ENCODE results near the gene TTC33. TPM values are rescaled to one million over a fixed set of nuclear protein-coding genes. Genes with fewer than 3 reads are reported as not detected.
"Not testable (repeated sequence)": the region's sequence is repeated elsewhere in the genome, so short reads cannot be mapped to it uniquely, and the experiment has no call there.

The TTC33 gene
- total RNA-seq, 3 donors from 2014 or later = 17.6 to 28.1 (median 18.4) TPM

- intact Hi-C loops (cut with DNase I; ENCODE audit: low total_unique reads) = no loop called here
- Histone ChIP-seq H3K27ac (no peak overlapping the region), H3K36me3 (no peaks in the 10 kb centered on the region), H3K27me3 (no peaks in the 10 kb centered on the region), H3K4me3 (no peak overlapping the region), H3K9me3 (peaks cover 0 to 6% of the 10 kb centered on the region in 2 donors), H3K4me1 (peaks cover 0 to 5% of the 10 kb centered on the region in 2 donors)
- no peak for DNase-seq (ENCODE audit: low spot score in 2 of 2)
- TF ChIP-seq CTCF (IDR thresholded peaks at IDR 0.05) (no peak), POLR2AphosphoS5 (IDR thresholded peaks at IDR 0.05) (no peak), POLR2A (IDR thresholded peaks at IDR 0.05) (no peak)
These were observed 35.3 kb upstream of the TTC33 start for GRCh38 chr5:40790947-40791593.

- H3K27me3 ChIP-seq; H3K36me3 ChIP-seq; DNase-seq (ENCODE audit: low spot score in 2 of 2); H3K4me3 ChIP-seq; H3K27ac ChIP-seq; H3K9me3 ChIP-seq; intact Hi-C loops (cut with DNase I; ENCODE audit: low total_unique reads); H3K4me1 ChIP-seq: not testable (repeated sequence)
These were observed 33.2 kb upstream of the TTC33 start for GRCh38 chr5:40788941-40789340.

GRCh38 chr5:40787986-40788385, 32.2 kb upstream of the TTC33 start:
- H3K9me3 ChIP-seq = peaks cover 0 to 6% of the 10 kb centered on the region in 2 donors
- no peak overlapping the region for H3K27ac ChIP-seq
- no peak overlapping the region for H3K4me3 ChIP-seq
- TF ChIP-seq CTCF (IDR thresholded peaks at IDR 0.05) = no peak
- no peak for TF ChIP-seq POLR2AphosphoS5 (IDR thresholded peaks at IDR 0.05)
- no peak for TF ChIP-seq POLR2A (IDR thresholded peaks at IDR 0.05)
- intact Hi-C loops (cut with DNase I; ENCODE audit: low total_unique reads) = no loop called here
- no peaks in the 10 kb centered on the region for H3K4me1 ChIP-seq
- H3K36me3 ChIP-seq = no peaks in the 10 kb centered on the region
- no peaks in the 10 kb centered on the region for H3K27me3 ChIP-seq
- no peak for DNase-seq (ENCODE audit: low spot score in 2 of 2)

- H3K4me3 ChIP-seq; H3K36me3 ChIP-seq; intact Hi-C loops (cut with DNase I; ENCODE audit: low total_unique reads); DNase-seq (ENCODE audit: low spot score in 2 of 2); H3K4me1 ChIP-seq; H3K27ac ChIP-seq; H3K9me3 ChIP-seq; H3K27me3 ChIP-seq: not testable (repeated sequence)
These were observed 30.9 kb upstream of the TTC33 start for GRCh38 chr5:40786664-40787063.

DNA sequence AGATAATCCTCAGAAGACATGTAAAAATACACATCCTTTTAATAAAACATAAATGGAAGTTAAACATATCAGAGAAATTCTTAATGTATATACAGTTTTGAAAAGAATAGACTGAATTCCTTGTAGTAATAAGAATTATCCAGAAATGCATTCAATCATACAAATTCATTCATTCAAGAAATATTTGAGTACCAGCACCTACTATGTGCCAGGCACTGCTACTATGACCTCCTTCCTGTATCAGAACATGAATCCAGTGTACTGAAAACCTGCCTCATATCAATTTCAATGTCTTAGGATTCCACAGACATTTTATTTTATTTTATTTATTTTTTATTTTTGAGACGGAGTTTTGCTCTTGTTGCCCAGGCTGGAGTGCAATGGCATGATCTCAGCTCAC, 29.2 kb upstream of the TTC33 start:
- intact Hi-C loops (cut with DNase I; ENCODE audit: low total_unique reads) = no loop called here
- Histone ChIP-seq H3K36me3 (no peaks in the 10 kb centered on the region), H3K27me3 (no peaks in the 10 kb centered on the region), H3K9me3 (peaks cover 0 to 6% of the 10 kb centered on the region in 2 donors), H3K4me3 (no peak overlapping the region), H3K4me1 (peaks cover 0 to 4% of the 10 kb centered on the region in 2 donors), H3K27ac (no peak overlapping the region)
- DNase-seq (ENCODE audit: low spot score in 2 of 2) = no peak
- no peak for TF ChIP-seq CTCF (IDR thresholded peaks at IDR 0.05)
- TF ChIP-seq POLR2AphosphoS5 (IDR thresholded peaks at IDR 0.05) = no peak
- no peak for TF ChIP-seq POLR2A (IDR thresholded peaks at IDR 0.05)

GRCh38 chr5:40784027-40784653, 28.4 kb upstream of the TTC33 start:
- no peak for TF ChIP-seq POLR2A (IDR thresholded peaks at IDR 0.05)
- no peak for TF ChIP-seq POLR2AphosphoS5 (IDR thresholded peaks at IDR 0.05)
- no peak for TF ChIP-seq CTCF (IDR thresholded peaks at IDR 0.05)
- Histone ChIP-seq H3K4me3 (no peak overlapping the region), H3K36me3 (no peaks in the 10 kb centered on the region), H3K9me3 (peaks cover 0 to 6% of the 10 kb centered on the region in 2 donors), H3K4me1 (peaks cover 0 to 4% of the 10 kb centered on the region in 2 donors), H3K27me3 (no peaks in the 10 kb centered on the region), H3K27ac (no peak overlapping the region)
- intact Hi-C loops (cut with DNase I; ENCODE audit: low total_unique reads) = no loop called here
- no peak for DNase-seq (ENCODE audit: low spot score in 2 of 2)
